Loucy (cell line): ENCODE measurements around the gene ZFTA.

Experiments used
- EZH2phosphoT487 ChIP-seq: fragments of 200-600 bp; IDR thresholded peaks from 2 replicates; pipeline ENCODE4 v1.6.1; 2018; ENCODE audit warnings: antibody characterized with exemption, mild to moderate bottlenecking, moderate library complexity, borderline replicate concordance
- TF ChIP-seq, protein P1 (sequence below): fragments of 200-600 bp; sonication (generic); conservative IDR thresholded peaks from 2 replicates; pipeline ENCODE4 v1.5.1; 2014; ENCODE audit warnings: mild to moderate bottlenecking, antibody characterized with exemption, low read length

DNA sequence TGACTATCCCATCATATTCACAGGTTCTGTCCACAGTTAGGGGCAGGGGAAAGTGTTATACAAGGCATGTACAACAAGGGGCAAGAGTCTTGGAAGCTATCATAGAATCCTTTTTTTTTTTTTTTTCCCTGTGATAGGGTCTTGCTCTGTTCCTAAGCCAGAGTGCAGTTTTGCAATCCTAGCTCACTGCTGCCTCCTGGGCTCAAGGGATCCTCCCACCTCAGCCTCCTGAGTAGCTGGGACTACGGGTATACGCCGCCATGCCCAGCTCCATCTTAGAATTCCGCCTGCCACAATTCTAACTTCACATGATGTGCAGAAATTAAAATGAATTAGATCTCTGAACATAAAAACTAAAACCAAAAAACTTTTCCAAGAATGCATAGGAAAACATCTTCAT, 31.7 kb downstream of the ZFTA start:
- TF ChIP-seq, protein P1, sequence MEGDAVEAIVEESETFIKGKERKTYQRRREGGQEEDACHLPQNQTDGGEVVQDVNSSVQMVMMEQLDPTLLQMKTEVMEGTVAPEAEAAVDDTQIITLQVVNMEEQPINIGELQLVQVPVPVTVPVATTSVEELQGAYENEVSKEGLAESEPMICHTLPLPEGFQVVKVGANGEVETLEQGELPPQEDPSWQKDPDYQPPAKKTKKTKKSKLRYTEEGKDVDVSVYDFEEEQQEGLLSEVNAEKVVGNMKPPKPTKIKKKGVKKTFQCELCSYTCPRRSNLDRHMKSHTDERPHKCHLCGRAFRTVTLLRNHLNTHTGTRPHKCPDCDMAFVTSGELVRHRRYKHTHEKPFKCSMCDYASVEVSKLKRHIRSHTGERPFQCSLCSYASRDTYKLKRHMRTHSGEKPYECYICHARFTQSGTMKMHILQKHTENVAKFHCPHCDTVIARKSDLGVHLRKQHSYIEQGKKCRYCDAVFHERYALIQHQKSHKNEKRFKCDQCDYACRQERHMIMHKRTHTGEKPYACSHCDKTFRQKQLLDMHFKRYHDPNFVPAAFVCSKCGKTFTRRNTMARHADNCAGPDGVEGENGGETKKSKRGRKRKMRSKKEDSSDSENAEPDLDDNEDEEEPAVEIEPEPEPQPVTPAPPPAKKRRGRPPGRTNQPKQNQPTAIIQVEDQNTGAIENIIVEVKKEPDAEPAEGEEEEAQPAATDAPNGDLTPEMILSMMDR: no peak
- no peak for TF ChIP-seq EZH2phosphoT487
